ENCODE results near the gene ZSCAN5B.

DNA sequence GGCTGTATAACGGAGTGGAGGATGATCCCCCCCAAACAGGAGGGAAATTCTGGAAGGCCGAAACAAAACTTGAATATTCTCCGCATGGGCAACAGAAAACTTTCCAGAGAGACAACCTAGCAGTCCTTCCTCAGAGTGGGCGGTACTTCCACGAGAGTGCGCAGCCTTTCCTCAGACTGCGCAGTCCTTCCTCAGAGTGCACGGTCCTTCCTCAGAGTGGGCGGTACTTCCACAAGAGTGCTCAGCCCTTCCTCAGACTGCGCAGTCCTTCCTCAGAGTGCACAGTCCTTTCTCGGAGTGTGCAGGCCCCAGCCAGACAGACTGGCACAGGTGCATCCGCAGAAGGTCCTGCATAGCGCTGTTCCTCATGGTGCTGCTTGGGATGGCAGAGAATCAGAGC is 34.5 kb downstream of the ZSCAN5B start:
- TF ChIP-seq, protein P1, sequence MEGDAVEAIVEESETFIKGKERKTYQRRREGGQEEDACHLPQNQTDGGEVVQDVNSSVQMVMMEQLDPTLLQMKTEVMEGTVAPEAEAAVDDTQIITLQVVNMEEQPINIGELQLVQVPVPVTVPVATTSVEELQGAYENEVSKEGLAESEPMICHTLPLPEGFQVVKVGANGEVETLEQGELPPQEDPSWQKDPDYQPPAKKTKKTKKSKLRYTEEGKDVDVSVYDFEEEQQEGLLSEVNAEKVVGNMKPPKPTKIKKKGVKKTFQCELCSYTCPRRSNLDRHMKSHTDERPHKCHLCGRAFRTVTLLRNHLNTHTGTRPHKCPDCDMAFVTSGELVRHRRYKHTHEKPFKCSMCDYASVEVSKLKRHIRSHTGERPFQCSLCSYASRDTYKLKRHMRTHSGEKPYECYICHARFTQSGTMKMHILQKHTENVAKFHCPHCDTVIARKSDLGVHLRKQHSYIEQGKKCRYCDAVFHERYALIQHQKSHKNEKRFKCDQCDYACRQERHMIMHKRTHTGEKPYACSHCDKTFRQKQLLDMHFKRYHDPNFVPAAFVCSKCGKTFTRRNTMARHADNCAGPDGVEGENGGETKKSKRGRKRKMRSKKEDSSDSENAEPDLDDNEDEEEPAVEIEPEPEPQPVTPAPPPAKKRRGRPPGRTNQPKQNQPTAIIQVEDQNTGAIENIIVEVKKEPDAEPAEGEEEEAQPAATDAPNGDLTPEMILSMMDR (IDR thresholded peaks at IDR 0.05) = no peak
- TF ChIP-seq POLR2A (IDR thresholded peaks at IDR 0.05) = no peak
